Stimulated activated CD4-positive, alpha-beta T cell treated with anti-CD3 and anti-CD28 coated beads, Interleukin-15, amount 100 ng/mL, for 24 hours (primary cell): Measurements from ENCODE around the gene OLR1.
"Not testable (repeated sequence)": the region's sequence is repeated elsewhere in the genome, so short reads cannot be mapped to it uniquely, and the experiment has no call there.

Source experiments
- DNase-seq: peaks from one replicate; pipeline ENCODE4 v3.0.0-alpha.2; 2020

The OLR1 gene

GRCh38 chr12:10171973-10172728, at the start of gene OLR1:
Gene OLR1 (minus strand): TSS chr12:10172132. CDS start chr12:10172077, 55 bp downstream.
- DNase-seq = no peak

- no peak for DNase-seq
Measured at GRCh38 chr12:10220398-10221077, 48.6 kb upstream of the OLR1 start.

GRCh38 chr12:10218021-10218420, 46.1 kb upstream of the OLR1 start:
- no peak for DNase-seq

GRCh38 chr12:10215946-10216345, 44.0 kb upstream of the OLR1 start:
- peak; percentile 8 for DNase-seq

GRCh38 chr12:10215436-10215835, 43.5 kb upstream of the OLR1 start:
- no peak for DNase-seq

- no peak for DNase-seq
Measured at GRCh38 chr12:10214895-10215267, 42.9 kb upstream of the OLR1 start.

GRCh38 chr12:10214136-10214894, 42.4 kb upstream of the OLR1 start:
- no peak for DNase-seq

- DNase-seq = peak; percentile 81
Measured at GRCh38 chr12:10213168-10214135, 41.5 kb upstream of the OLR1 start.

- DNase-seq = peak; percentile 77
Measured at GRCh38 chr12:10212739-10213131, 40.8 kb upstream of the OLR1 start, which contains the start of gene GABARAPL1. Gene GABARAPL1 (plus strand): TSS chr12:10212877. CDS start chr12:10213130, 253 bp downstream.

- peak; percentile 89 for DNase-seq
Measured at GRCh38 chr12:10211940-10212738, 40.2 kb upstream of the OLR1 start.

- no peak for DNase-seq
Measured at GRCh38 chr12:10211101-10211939, 39.4 kb upstream of the OLR1 start.

- DNase-seq = no peak
Measured at GRCh38 chr12:10210225-10210624, 38.3 kb upstream of the OLR1 start.

- no peak for DNase-seq
Measured at GRCh38 chr12:10207136-10207535, 35.2 kb upstream of the OLR1 start.

GRCh38 chr12:10205220-10205807, 33.4 kb upstream of the OLR1 start:
- no peak for DNase-seq

GRCh38 chr12:10204495-10204894, 32.6 kb upstream of the OLR1 start:
- DNase-seq = not testable (repeated sequence)

GRCh38 chr12:10197879-10198278, 25.9 kb upstream of the OLR1 start:
- no peak for DNase-seq

GRCh38 chr12:10196210-10196609, 24.3 kb upstream of the OLR1 start:
- DNase-seq = no peak

- no peak for DNase-seq
Measured at GRCh38 chr12:10194160-10194670, 22.3 kb upstream of the OLR1 start.

GRCh38 chr12:10191865-10192264, 19.9 kb upstream of the OLR1 start:
- no peak for DNase-seq
